Central memory CD8-positive, alpha-beta T cell (primary cell): ENCODE data around the gene OR8A1.

Source experiments
- ATAC-seq: fragments of 150-1000 bp; cut with Tn5 transposase; replicated peaks from 2 replicates; pipeline ENCODE4 v1.10.0; 2022; ENCODE audit warnings: mild to moderate bottlenecking, moderate FRiP score, moderate number of reproducible peaks; ENCODE audit not compliant: poor library complexity, severe bottlenecking; ENCODE audit errors: extremely low read depth
- DNase-seq, 2 donors: peaks; one replicate each; pipeline ENCODE4 v3.0.0; 2021; ENCODE audit warnings: low spot score in 2 of 2
- H3K27ac Mint-ChIP-seq: one replicate; pipeline ENCODE4 v1.8.0; 2022; ENCODE audit warnings: low read depth, mild to moderate bottlenecking, moderate library complexity, mixed read lengths
- H3K27me3 Mint-ChIP-seq: one replicate; pipeline ENCODE4 v1.8.0; 2022; ENCODE audit warnings: mixed read lengths
- H3K36me3 Mint-ChIP-seq: one replicate; pipeline ENCODE4 v1.8.0; 2022; ENCODE audit warnings: mild to moderate bottlenecking, moderate library complexity, mixed read lengths; ENCODE audit not compliant: insufficient read depth
- H3K4me1 Mint-ChIP-seq: one replicate; pipeline ENCODE4 v1.8.0; 2022; ENCODE audit warnings: mixed read lengths
- H3K4me3 Mint-ChIP-seq: one replicate; pipeline ENCODE4 v1.8.0; 2022; ENCODE audit warnings: mild to moderate bottlenecking, moderate library complexity, mixed read lengths
- H3K9me3 Mint-ChIP-seq: one replicate; pipeline ENCODE4 v1.8.0; 2022; ENCODE audit warnings: mixed read lengths

OR8A1 gene

DNA sequence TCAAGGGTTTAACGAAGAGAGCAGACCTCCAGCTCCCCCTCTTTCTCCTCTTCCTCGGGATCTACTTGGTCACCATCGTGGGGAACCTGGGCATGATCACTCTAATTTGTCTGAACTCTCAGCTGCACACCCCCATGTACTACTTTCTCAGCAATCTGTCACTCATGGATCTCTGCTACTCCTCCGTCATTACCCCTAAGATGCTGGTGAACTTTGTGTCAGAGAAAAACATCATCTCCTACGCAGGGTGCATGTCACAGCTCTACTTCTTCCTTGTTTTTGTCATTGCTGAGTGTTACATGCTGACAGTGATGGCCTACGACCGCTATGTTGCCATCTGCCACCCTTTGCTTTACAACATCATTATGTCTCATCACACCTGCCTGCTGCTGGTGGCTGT is 363 bp downstream of the OR8A1 start:
- Mint-ChIP-seq H3K27me3 (peaks cover 60% of the 10 kb centered on the region), H3K27ac (no peak overlapping the region)

DNA sequence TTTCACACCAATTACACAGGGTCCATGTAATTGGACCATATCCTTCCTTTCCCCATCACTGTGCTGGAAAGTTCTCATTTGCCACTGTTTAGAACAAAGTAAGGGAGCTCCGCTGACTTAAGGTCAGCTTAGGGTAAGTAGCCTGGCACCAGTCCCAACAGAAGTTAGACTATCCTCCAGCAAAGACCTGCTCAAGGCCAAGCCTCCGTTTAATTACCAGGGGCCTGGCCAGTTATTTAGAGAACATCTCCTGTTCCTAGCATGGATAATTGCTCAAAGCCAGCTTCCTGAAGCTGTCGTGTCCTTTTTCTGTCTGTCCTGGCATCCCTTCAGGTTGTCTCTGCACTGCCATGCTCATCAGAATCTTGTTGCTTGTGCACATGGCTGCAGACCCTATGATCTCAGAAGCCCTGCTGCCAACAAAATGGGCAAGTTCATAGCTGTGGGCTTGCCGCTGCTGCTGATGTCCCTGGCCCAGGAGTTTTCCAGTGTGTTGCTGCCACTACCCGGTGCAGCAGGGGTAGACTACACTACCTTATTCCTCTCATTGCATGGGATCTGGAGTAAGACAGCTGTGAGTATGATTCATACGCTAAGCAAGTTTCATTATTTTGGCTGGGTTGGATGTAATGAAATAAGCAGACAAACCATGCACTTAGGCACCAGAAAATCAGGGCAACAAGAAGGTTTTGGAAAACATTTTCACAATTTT is 8.1 kb downstream of the OR8A1 start:
- Mint-ChIP-seq H3K27ac (no peak overlapping the region), H3K9me3 (no peaks in the 10 kb centered on the region), H3K4me3 (no peak overlapping the region), H3K36me3 (peaks cover 2% of the 10 kb centered on the region), H3K27me3 (peaks cover 62% of the 10 kb centered on the region), H3K4me1 (no peaks in the 10 kb centered on the region)
- ATAC-seq (no peak), DNase-seq (no peak)

More for the DNA sequence above, 363 bp downstream of the OR8A1 start:
- Mint-ChIP-seq H3K4me3 (no peak overlapping the region), H3K9me3 (no peaks in the 10 kb centered on the region), H3K4me1 (no peaks in the 10 kb centered on the region), H3K36me3 (no peaks in the 10 kb centered on the region)
- DNase-seq (no peak), ATAC-seq (no peak)

DNA sequence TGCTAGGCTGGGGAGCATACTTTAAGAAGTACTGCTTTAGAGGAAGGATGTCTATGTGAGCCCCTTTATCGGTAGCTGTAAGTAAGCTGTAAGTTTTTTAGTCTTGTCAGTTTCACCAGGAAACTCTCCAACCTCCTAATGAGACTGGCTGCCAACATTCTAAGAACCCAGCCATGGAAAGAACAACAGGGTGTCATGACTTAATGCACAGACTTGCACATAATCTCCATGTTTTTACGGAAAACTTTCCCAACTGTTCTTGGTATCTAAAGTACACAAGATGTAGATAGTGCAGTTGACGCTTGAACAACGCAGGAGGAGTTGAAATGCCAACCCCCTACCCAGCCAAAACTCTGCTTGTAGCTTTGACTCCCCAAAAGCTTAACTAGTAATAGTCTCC is 9.0 kb downstream of the OR8A1 start:
- no peak for DNase-seq
- H3K27me3 Mint-ChIP-seq = peaks cover 53% of the 10 kb centered on the region

DNA sequence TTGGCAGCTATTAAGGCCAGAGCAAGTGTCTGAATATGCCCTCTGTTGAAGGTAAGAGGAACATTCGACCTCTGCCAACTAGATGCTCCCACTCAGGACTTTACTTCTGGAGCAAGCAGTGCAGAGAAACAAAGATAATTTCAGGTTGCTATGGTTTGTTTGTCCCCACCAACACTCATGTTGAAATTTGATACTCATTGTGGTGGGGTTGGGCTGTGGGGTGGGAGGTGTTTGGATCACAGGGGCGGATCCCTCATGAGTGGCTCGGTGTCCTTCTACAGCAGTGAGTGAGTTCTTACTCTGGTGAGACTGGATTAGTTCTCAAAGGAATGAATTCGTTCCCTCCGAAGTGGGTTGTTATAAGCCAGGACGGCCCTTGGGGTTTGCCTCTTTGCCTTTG is 12.0 kb downstream of the OR8A1 start:
- H3K36me3 Mint-ChIP-seq = peaks cover 2% of the 10 kb centered on the region
- H3K27ac Mint-ChIP-seq = no peak overlapping the region
- no peaks in the 10 kb centered on the region for H3K4me1 Mint-ChIP-seq
- H3K27me3 Mint-ChIP-seq = peaks cover 42% of the 10 kb centered on the region
- ATAC-seq = no peak
- DNase-seq = no peak
- no peaks in the 10 kb centered on the region for H3K9me3 Mint-ChIP-seq
- no peak overlapping the region for H3K4me3 Mint-ChIP-seq

More for the DNA sequence above, 9.0 kb downstream of the OR8A1 start:
- H3K4me3 Mint-ChIP-seq = no peak overlapping the region
- H3K36me3 Mint-ChIP-seq = peaks cover 2% of the 10 kb centered on the region
- no peak overlapping the region for H3K27ac Mint-ChIP-seq
- ATAC-seq = no peak
- no peaks in the 10 kb centered on the region for H3K9me3 Mint-ChIP-seq
- H3K4me1 Mint-ChIP-seq = no peaks in the 10 kb centered on the region

DNA sequence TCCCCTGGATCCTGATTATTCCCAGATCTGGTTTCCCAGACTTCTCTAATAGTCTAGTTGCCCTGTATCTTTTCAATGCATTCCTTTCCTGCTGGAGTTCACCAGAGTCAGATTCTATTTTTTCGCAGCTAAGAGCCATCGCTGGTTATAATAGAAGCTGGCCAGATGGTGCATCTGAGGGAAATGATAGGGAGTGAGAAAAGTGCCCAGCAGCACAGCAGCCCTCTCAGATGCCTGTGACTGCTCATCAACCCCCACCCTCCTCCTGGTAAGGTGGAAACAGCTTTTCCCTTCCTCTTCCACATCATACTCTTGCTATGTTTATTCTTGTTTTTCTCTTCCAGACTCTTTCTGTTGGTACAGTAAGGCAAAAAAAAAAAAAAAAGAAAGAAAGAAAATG is 12.8 kb downstream of the OR8A1 start:
- Mint-ChIP-seq H3K4me1 (no peaks in the 10 kb centered on the region), H3K27me3 (peaks cover 42% of the 10 kb centered on the region), H3K36me3 (peaks cover 2% of the 10 kb centered on the region), H3K9me3 (no peaks in the 10 kb centered on the region), H3K27ac (no peak overlapping the region), H3K4me3 (no peak overlapping the region)
- no peak for ATAC-seq
- no peak for DNase-seq

DNA sequence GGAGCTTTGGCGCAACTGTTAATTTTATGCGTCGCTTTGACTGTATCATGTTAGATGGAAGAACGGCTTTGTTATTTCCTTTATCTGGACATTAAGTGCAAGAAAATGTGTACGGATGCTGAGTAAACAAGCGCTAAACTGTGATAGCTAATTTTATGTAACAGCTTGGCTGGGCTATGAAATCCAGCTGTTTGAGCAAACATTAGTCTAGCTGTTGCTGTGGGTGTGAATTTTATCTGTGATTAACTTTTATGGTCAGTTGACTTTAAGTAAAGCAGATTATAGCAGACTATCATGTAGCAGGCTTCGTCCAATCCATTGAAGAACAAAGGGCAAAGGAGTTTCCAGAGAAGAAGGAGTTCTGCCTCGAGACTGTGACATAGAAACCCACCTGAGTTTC is 14.0 kb downstream of the OR8A1 start:
- no peaks in the 10 kb centered on the region for H3K9me3 Mint-ChIP-seq
- H3K27me3 Mint-ChIP-seq = peaks cover 42% of the 10 kb centered on the region
- H3K4me1 Mint-ChIP-seq = no peaks in the 10 kb centered on the region
- DNase-seq (no peak), ATAC-seq (no peak)
- H3K36me3 Mint-ChIP-seq = peaks cover 2% of the 10 kb centered on the region
- H3K27ac Mint-ChIP-seq = no peak overlapping the region
- no peak overlapping the region for H3K4me3 Mint-ChIP-seq

DNA sequence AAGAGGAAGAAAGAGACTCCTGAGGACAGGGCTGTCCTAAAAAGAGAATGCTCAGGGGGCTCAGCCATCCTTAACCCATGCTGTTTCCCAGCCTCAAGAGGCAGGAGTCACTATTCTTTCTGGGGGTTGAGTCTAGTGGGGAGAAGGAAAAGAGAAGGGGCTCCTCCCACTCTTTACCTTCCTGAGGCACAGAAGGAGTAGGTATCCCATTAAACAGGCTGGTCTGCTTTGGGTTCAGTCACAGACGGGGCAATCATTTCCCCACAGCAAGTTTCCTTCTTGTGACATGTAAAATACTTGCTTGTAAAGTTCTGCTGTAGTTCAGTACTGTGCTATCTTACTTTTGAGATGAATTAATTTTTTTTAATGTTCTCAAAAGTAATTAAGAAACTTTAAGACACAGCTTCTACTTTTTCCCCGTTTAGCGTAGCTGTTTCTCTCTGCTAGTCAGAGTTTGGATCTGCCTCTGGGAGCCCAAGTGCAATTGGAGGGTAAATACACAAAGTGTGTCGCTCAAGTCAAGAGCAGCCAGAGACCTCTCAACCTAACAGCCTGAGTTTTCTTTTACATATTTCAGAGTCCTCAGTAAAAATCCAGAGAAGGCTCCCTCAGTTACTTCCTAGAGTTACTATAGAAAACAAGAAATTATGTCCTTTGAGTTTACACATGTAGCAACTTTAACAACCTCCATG is 15.0 kb downstream of the OR8A1 start:
- Mint-ChIP-seq H3K9me3 (no peaks in the 10 kb centered on the region), H3K36me3 (peaks cover 2% of the 10 kb centered on the region), H3K4me1 (no peaks in the 10 kb centered on the region), H3K27ac (no peak overlapping the region), H3K27me3 (peaks cover 52% of the 10 kb centered on the region), H3K4me3 (no peak overlapping the region)
- ATAC-seq = no peak
- DNase-seq = no peak

DNA sequence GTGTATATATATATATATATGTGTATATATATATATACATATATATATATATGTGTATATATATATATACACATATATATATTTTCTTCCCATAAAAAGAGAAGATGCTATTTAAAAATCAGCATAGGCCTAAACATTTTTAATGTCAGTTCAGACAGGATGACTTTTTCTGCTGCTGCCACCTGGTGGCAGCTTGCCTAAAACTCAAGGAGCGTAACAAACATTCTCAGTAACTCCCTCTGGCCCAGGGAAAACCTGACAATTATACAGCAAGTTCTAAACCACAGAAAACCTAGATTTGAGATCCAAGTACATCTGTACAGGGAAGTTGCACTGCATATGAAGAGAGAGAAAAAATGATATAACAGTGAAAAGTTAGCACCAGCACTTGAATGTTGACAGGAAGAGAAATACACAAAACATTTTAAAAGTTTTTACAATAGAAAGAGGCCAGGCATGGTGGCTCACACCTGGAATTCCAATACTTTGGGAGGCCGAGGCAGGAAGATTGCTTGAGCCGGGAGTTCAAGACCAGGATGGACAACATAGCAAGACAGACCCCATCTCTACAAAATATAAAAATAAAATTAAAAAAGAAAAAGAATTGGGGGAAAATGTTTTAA is 16.6 kb downstream of the OR8A1 start:
- no peak for DNase-seq
- Mint-ChIP-seq H3K36me3 (peaks cover 2% of the 10 kb centered on the region), H3K27ac (no peak overlapping the region), H3K9me3 (no peaks in the 10 kb centered on the region), H3K27me3 (peaks cover 54% of the 10 kb centered on the region), H3K4me1 (no peaks in the 10 kb centered on the region), H3K4me3 (no peak overlapping the region)
- no peak for ATAC-seq

DNA sequence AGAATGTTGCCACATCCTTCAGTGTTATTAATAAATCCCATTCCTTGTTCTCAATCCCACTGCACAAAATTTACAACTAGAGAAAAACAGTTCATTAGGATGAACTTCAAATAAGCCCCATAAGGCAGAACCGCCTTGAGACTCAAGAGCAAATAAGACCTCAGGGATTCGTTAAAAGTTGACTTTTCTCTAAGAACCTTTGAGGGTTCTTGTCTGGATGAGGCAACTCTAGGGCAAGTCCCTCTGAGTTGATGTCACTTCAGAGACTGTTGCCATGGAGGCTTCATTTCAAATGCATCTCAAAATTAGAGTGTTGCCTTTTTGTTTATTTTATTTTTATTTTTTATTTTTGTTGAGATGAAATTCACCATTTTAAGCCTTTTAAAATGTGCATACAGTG is 21.6 kb downstream of the OR8A1 start:
- peaks cover 63% of the 10 kb centered on the region for H3K27me3 Mint-ChIP-seq
- H3K27ac Mint-ChIP-seq = no peak overlapping the region
- H3K9me3 Mint-ChIP-seq = no peaks in the 10 kb centered on the region
- H3K4me3 Mint-ChIP-seq = no peak overlapping the region
- no peaks in the 10 kb centered on the region for H3K4me1 Mint-ChIP-seq
- ATAC-seq (no peak), DNase-seq (no peak)
- H3K36me3 Mint-ChIP-seq = no peaks in the 10 kb centered on the region

DNA sequence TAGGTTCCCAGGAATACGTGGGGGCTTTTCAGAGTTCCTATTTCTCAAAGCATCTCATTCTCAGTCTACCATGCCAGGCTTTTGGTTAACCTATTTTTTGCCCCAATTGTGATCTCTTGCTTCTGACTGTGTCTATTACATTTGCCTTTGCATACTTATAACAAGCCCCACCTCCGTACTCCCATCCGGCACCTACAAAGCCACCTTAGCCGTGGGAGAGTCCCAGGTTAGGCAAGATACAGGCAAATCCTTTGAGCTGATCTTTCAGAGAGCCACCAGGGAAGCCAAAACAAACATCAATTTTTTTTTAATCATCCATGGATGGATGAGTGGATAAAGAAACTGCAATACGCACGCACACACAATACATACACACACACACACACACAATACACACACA is 22.8 kb downstream of the OR8A1 start:
- H3K27ac Mint-ChIP-seq = no peak overlapping the region
- ATAC-seq = no peak
- no peak for DNase-seq
- no peak overlapping the region for H3K4me3 Mint-ChIP-seq
- H3K36me3 Mint-ChIP-seq = no peaks in the 10 kb centered on the region
- peaks cover 63% of the 10 kb centered on the region for H3K27me3 Mint-ChIP-seq
- no peaks in the 10 kb centered on the region for H3K4me1 Mint-ChIP-seq
- H3K9me3 Mint-ChIP-seq = no peaks in the 10 kb centered on the region

DNA sequence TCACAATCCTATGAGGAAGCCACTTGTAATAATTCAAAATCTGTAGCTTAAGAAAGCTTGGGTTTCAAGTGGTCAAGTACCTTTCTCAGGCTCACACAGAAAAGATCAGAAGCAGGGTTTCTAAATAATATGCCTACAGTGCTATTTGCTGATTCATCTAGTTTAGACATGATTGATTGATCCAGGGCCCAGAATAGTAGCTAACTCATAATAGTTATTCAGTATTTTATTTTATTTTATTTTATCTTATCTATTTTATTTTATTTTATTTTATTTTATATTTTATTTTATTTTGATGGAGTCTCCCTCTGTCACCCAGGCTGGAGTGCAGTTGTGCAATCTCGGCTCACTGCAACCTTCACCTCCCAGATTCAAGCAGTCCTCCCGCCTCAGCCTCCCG is 25.5 kb downstream of the OR8A1 start:
- H3K36me3 Mint-ChIP-seq = no peaks in the 10 kb centered on the region
- no peak for ATAC-seq
- DNase-seq = no peak
- no peaks in the 10 kb centered on the region for H3K9me3 Mint-ChIP-seq
- peaks cover 59% of the 10 kb centered on the region for H3K27me3 Mint-ChIP-seq
- H3K4me1 Mint-ChIP-seq = no peaks in the 10 kb centered on the region
- H3K4me3 Mint-ChIP-seq = no peak overlapping the region
- H3K27ac Mint-ChIP-seq = no peak overlapping the region

DNA sequence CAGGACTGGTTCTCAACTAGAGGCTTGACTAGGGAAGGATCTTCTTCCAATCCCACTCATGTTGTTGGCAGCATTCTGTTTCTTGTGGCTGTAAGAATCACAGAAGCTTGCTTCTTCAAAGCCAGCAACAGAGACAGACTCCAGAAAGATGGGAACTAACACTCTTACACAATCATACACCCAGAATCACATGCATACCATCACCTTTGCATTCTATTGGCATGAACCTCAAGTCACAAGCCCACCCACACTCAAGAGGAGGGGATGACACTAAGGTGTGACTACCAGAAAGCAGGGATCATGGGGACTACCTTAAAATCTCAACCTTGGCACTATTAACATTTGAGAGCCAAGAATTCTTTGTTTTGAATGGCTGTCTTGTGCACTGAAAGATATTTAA is 27.8 kb downstream of the OR8A1 start:
- Mint-ChIP-seq H3K27ac (no peak overlapping the region), H3K4me1 (no peaks in the 10 kb centered on the region), H3K4me3 (no peak overlapping the region), H3K27me3 (peaks cover 73% of the 10 kb centered on the region), H3K9me3 (no peaks in the 10 kb centered on the region), H3K36me3 (no peaks in the 10 kb centered on the region)
- ATAC-seq (no peak), DNase-seq (no peak)
